Measurements from ENCODE around the gene FPR1. TPM values are rescaled to one million over a fixed set of nuclear protein-coding genes. Genes with fewer than 3 reads are reported as not detected.

FPR1 gene, protein sequence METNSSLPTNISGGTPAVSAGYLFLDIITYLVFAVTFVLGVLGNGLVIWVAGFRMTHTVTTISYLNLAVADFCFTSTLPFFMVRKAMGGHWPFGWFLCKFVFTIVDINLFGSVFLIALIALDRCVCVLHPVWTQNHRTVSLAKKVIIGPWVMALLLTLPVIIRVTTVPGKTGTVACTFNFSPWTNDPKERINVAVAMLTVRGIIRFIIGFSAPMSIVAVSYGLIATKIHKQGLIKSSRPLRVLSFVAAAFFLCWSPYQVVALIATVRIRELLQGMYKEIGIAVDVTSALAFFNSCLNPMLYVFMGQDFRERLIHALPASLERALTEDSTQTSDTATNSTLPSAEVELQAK
- 53.3 TPM for total RNA-seq
- long read RNA-seq, transcript FPR1-201 (2 exons, 1,930 nt), result major isoform, 34 of 46 reads
- long read RNA-seq, transcript FPR1-203 (3 exons, 1,965 nt), result minor isoform, 5 of 46 reads
- long read RNA-seq, partial matches to known transcripts, result 0 of 46 reads
- long read RNA-seq, other reads (novel, unspliced or antisense), result 7 of 46 reads

- Histone ChIP-seq H3K27ac (peak within 1 kb of the TSS; percentile 58), H3K9me3 (no peaks in the 10 kb centered on the region), H3K4me3 (peak within 1 kb of the TSS; percentile 42), H3K27me3 (no peaks in the 10 kb centered on the region), H3K4me1 (peaks cover 3% of the 10 kb centered on the region), H3K36me3 (no peaks in the 10 kb centered on the region)
- DNase-seq, result no peak
- TF ChIP-seq, protein P1, sequence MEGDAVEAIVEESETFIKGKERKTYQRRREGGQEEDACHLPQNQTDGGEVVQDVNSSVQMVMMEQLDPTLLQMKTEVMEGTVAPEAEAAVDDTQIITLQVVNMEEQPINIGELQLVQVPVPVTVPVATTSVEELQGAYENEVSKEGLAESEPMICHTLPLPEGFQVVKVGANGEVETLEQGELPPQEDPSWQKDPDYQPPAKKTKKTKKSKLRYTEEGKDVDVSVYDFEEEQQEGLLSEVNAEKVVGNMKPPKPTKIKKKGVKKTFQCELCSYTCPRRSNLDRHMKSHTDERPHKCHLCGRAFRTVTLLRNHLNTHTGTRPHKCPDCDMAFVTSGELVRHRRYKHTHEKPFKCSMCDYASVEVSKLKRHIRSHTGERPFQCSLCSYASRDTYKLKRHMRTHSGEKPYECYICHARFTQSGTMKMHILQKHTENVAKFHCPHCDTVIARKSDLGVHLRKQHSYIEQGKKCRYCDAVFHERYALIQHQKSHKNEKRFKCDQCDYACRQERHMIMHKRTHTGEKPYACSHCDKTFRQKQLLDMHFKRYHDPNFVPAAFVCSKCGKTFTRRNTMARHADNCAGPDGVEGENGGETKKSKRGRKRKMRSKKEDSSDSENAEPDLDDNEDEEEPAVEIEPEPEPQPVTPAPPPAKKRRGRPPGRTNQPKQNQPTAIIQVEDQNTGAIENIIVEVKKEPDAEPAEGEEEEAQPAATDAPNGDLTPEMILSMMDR (IDR thresholded peaks at IDR 0.05), result no peak
- peak; percentile 89 for ATAC-seq
- intact Hi-C loops (cut with DNase I), result no loop called here
Observed at GRCh38 chr19:51751655-51752054, at the start of gene FPR1. TSS of gene FPR1 (minus strand) at chr19:51751878. CDS start at chr19:51746994, 4,884 bp downstream.

DNA sequence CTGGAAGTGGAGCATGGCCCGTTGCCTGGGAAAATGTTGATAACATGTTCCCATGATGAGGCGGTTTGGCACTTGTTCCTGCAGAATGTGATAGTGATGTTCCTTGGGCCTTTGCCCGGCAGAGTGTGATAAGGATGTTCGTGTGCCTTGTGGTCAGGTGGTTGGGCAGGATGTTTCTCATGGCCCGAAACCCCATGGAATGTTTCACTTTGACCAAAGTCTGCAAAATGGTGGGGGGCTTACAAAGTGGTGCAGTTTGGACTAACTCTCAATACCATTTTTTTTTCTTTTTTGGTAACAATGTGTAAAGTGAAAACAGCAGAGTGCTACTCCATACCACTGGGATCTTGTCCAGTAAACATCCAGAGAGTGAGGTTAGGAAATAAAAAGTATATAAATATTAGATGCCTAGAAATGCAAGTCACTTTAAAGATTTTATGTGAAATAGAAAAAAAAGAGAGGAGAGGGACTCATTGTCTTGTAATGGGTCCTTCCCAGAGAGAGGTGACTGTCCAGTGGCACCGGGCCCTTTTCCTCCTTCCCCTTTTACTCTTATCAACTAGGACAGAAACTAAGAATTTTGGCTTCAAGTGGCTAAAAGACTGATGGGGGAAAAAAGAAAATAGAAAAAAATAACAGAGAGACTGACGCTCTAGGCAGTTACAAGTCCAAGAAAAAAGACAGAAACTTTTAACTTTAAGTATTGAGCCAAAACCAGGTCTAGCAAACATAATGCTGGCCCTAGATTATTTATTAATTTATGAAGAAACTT lies 49.0 kb upstream of the FPR1 start:
- Histone ChIP-seq H3K27ac (peak overlapping the region; percentile 86), H3K27me3 (no peaks in the 10 kb centered on the region), H3K4me1 (peaks cover 24% of the 10 kb centered on the region), H3K36me3 (no peaks in the 10 kb centered on the region), H3K4me3 (no peak overlapping the region), H3K9me3 (no peaks in the 10 kb centered on the region)
- ATAC-seq, result no peak
- no peak for DNase-seq
- intact Hi-C loops (cut with DNase I), result no loop called here
- TF ChIP-seq, protein P1 (IDR thresholded peaks at IDR 0.05), result no peak

DNA sequence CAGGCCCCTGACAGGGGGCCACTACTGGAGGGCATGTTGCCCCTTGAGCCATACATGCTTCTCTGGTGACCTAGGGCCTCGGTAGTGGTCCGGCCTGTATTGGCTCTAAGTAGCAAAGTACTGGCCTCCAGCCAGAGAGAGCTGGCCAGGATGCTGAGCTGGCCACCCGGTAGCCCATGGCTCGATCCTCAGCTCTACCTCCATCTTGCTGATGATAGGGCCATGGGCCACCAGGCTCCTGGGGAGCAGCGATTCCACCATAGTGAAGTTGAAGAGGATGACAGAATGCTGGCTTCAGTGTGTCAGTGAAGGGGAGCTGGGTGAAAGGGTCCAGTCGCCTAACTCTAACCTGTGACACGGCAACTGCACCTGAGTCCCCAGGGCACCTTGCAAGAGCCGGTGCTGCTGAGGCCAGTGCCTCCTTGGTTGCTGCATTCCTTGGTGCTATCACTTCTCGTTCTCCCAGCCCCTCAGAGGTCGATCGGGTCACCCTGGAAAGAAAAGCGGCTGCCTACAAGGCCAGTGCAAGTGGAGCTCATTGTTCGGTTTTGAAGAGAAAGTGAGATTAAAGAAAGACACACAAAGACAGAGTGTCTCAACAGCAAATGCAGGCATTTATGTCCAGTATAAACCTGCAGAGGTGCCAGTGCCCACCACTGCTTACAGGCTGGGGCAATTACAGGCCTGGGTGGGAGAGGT lies 48.2 kb upstream of the FPR1 start:
- Histone ChIP-seq H3K4me1 (peaks cover 21% of the 10 kb centered on the region), H3K36me3 (no peaks in the 10 kb centered on the region), H3K27me3 (no peaks in the 10 kb centered on the region), H3K9me3 (no peaks in the 10 kb centered on the region), H3K27ac (peak overlapping the region; percentile 86), H3K4me3 (no peak overlapping the region)
- intact Hi-C loops (cut with DNase I), result no loop called here
- ATAC-seq (no peak), DNase-seq (no peak)
- TF ChIP-seq, protein P1 (IDR thresholded peaks at IDR 0.05), result no peak

- intact Hi-C loops (cut with DNase I), result no loop called here
- DNase-seq (peak; percentile 78), ATAC-seq (peak; percentile 87)
- Histone ChIP-seq H3K27ac (peak overlapping the region; percentile 86), H3K9me3 (no peaks in the 10 kb centered on the region), H3K27me3 (no peaks in the 10 kb centered on the region), H3K4me3 (no peak overlapping the region), H3K36me3 (no peaks in the 10 kb centered on the region), H3K4me1 (peaks cover 20% of the 10 kb centered on the region)
- TF ChIP-seq, protein P1 (IDR thresholded peaks at IDR 0.05), result no peak
Observed at GRCh38 chr19:51799034-51799773, 47.5 kb upstream of the FPR1 start.

DNA sequence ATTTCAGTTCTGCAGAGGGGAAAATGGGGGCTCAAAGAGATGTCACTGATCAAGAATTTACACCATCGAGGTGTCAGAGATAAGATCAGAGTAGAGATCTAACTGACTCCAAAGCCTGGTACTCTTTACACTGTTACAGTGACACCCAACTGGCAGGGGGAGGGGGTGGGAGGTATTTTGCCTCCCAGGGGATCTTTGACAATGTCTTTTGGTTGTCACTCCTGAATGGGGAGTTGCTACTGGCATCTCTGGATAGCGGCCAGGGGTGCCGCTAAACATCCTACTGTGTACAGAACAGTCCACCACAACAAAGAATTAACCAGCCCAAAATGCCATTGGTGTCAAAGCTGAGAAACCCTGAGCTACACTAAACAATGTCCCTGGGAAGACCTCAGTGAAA lies 46.4 kb upstream of the FPR1 start:
- intact Hi-C loops (cut with DNase I), result no loop called here
- TF ChIP-seq, protein P1 (IDR thresholded peaks at IDR 0.05), result no peak
- no peak overlapping the region for H3K4me3 ChIP-seq

More for the DNA sequence above, 46.4 kb upstream of the FPR1 start:
- no peak for DNase-seq
- peaks cover 20% of the 10 kb centered on the region for H3K4me1 ChIP-seq
- H3K27ac ChIP-seq, result peak overlapping the region; percentile 86
- H3K9me3 ChIP-seq, result no peaks in the 10 kb centered on the region
- no peak for ATAC-seq
- no peaks in the 10 kb centered on the region for H3K27me3 ChIP-seq
- H3K36me3 ChIP-seq, result no peaks in the 10 kb centered on the region
